Ammon's horn (tissue), 1 donor: ENCODE data around the gene PRPF38B.
A peak's percentile ranks its signal among the peaks of the same experiment; 100 is the strongest.
"Not testable (repeated sequence)": the region's sequence is repeated elsewhere in the genome, so short reads cannot be mapped to it uniquely, and the experiment has no call there.

ENCODE experiments used
- DNase-seq: peaks from one replicate; pipeline ENCODE4 v3.0.0-alpha.2; 2016; ENCODE audit warnings: low spot score

Gene PRPF38B, protein sequence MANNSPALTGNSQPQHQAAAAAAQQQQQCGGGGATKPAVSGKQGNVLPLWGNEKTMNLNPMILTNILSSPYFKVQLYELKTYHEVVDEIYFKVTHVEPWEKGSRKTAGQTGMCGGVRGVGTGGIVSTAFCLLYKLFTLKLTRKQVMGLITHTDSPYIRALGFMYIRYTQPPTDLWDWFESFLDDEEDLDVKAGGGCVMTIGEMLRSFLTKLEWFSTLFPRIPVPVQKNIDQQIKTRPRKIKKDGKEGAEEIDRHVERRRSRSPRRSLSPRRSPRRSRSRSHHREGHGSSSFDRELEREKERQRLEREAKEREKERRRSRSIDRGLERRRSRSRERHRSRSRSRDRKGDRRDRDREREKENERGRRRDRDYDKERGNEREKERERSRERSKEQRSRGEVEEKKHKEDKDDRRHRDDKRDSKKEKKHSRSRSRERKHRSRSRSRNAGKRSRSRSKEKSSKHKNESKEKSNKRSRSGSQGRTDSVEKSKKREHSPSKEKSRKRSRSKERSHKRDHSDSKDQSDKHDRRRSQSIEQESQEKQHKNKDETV

DNA sequence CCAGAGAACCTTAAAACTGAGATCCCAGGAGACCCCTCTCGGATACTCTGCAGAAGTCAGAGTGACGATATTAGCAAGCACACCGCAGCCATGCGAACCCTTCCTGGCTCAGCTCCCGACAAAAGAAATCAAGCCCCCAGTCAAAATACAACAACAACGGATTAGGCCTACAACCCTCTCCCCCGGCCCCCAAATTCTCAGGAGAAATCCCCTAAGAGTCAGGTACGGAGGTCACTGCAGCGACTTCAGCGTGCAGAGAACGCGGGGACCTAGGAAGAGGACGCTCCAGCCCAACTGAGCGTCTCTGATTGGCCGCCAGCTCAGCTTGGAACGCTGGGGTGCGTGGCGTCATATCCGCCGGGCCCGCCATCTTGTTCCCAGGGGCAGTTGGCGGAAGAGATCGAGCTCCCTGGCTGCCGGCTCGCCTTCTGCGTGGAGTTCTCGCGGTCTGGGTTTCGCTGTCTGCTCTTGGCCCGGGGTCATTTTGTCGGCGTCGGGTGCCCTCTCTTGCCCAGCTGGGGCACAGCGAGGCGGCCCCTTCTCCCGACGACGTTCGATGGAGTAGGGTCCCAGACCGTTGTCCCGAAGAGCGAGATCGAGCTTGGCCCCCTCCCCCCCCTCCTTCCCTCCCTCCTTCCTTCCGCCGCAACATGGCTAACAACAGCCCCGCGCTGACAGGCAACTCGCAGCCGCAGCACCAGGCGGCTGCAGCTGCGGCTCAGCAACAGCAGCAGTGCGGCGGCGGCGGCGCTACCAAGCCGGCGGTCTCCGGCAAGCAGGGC, at the start of gene PRPF38B:
TSS of gene PRPF38B (plus strand) at position 369 of the 782 bp plus-strand sequence. CDS start at position 651, 282 bp downstream.
- peak; percentile 97 for DNase-seq

DNA sequence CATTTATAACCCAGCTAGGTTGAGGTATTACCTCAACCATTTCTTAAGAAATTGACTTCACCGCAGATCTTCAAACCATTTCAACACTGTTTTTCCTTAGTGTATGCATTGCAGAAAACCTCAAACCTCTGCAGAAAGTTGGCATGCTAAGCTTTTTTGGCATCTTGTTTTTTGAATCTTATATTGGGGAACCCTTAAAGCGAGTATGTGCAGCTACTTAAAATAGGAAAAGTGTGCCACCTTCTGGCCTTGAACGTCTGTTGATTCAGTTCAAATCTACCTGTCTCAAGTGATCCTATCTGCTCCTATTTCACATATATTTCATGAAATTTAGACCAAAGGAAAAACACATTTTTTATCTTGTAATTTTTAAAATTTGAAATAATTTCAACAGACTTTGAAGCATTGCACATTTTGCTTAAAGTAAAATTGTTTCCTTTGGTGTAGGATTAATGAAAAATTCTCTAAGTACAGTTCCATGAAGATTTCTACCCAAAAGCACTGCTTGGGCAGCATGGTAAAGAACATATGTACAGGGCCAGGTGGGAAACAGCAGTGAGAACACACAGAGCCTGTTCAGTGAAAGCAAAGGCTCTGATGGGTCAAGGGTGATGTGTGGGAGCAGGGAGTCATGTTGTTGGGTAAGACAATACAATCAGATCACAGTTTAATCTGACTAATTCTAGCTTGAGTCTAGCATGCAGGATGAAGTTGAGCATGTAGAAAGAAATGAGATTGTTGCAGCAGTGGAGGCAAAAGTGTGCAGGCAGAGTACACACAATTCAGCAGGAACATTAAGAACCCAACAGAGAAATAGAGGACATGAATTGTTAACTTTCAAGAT, 48.4 kb upstream of the PRPF38B start:
- DNase-seq, result peak; percentile 84

DNA sequence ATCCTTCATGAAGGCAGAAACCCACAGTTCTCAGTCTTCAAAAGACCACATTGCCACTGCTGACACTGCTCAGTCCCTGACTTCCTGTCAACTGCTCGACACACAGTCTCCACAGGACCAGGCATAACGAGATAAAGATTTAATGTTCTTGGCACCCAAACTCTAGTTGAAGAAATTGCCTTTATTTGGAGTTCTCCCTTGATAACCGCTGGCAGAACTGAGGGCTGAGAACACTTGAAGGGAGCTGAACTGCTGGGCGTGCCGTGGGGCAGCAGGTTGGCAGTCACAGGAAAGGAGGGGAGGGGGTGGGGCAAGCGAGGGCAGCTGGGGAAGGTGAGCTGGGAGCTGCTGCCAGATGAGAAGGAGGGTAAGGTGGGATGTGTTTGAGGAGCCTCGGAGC, 47.1 kb upstream of the PRPF38B start:
- no peak for DNase-seq

DNA sequence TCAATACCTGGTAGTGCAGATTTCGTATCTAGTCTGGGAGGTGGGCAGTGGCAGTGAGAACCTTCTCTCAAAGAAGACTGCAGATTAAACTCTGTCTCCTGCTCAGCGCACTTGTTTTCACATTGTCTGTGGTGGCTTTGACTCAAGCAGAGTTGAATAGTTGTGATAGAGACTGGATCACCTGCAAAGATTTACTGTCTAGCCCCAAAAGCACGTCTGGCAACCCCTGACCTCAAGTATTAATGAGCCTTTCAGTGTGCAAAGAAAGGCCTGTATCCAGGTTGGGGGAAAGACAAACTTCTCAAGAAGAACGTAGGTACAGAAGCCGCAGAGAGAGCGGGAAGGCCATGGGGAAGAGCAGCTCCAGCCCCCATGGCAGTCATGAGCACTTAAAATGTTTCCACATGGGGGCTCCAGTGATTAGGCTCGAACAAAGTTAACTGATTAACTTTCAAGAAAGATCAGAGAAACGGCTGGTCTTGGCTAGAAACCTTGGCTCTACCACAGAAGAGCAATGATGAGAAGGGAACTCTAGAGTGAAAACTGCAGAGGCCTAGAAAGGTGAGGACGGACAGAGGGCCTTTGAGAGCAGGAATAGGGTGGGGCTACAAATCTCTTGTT, 46.4 kb upstream of the PRPF38B start:
- no peak for DNase-seq

DNA sequence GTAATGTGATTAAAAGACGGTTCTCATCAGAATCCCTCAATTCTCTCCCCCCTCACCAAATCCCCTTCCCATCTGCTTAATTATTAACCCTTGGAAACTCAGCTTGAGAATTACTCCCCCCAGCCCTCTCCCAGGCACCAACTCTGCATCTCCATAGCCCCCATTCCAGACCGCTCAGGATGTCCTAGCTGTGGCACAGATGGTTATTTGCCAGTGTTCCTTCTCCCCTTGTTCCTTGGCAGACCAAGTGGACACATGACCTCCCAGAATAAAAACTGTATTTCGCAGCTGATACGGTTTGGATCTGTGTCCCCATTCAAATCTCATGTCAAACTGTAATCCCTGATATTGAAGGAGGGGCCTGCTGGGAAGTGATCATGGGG, 45.9 kb upstream of the PRPF38B start:
- no peak for DNase-seq

DNA sequence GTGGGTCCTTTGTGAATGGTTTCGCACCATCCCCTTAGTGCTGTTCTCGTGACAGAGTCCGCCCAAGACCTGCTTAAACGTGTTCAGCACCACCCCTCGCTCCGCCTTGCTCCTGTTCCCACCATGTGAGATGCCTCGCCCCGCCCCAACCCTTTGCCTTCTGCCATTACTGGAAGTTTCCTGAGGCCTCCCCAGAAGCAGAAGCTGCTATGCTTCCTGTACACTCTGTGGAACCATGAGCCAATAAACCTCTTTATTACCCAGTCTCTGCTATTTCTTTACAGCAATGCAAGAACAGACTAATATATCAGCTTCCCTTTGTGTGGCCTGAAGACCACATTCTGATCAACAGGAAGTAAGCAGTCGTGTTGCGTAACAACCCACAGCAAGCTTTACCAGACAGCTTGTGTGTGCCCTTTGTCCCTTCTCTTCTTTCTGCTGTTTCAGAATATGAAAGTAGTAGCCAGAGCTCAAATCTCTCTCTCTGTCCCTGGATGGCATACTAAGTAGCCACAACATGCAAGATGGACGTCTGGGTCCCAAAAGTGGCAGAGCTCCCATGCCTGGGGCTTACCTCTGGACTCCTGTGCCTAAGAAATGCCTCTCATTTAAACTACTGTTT, 45.4 kb upstream of the PRPF38B start:
- DNase-seq, result peak; percentile 81

DNA sequence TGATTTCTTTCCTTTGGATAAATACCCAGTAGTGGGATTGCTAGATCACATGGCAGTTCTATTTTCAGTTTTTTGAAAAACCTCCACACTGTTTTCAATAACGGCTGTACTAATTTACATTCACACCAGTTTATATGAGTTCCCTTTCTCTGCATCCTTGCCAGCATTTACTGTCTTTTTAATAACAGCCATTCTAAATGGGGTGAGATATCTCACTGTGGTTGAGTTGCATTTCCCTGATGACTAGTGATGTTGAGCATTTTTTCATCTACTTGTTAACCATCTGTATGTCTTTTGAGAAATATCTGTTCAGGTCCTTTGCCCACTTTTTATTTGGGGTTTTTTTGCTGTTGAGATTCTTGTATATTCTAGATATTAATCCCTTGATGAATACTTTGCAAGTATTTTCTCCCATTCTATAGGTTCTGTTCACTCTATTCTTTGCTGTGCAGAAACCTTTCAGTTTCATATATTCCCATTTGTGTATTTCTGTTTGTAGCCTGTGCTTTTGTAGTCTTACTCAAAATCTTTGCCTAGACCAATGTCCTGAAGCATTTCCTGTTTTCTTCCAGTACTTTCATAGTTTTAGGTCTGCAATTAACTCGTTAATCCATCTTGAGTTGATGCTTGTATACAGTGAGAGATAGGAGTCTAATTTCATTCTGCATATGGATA, 38.5 kb upstream of the PRPF38B start:
- DNase-seq, result no peak

DNA sequence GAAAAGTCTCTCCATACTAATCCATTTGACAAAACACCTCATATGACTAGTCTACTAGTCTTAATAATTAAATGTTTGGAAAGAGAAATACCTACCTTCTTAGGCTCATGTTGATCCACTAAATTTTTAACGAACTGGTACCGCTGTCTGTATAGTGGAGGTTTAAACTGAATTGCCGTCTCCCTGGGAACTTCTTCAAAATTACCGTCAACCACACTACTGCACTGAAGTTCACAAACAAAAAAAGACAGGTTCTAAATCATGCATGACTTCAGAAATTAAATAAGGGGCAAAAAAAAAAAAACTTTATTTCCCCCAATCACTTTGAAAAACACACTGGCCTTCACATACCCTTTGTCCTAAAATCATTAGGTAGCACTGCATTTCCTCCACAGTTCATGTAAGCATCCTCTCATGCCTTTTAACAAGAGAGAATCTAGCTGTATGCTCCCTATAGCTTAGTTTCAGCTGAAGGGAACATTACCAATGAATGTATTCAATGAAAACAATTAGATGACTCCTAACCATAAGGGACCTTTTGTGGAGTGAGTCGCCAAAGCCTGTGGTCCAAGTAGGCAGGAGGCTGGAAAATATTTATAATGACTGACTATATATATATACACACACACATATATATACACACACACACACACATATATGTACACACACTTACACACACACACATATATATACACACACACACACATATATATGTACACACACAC, 34.6 kb upstream of the PRPF38B start:
- DNase-seq, result no peak

DNA sequence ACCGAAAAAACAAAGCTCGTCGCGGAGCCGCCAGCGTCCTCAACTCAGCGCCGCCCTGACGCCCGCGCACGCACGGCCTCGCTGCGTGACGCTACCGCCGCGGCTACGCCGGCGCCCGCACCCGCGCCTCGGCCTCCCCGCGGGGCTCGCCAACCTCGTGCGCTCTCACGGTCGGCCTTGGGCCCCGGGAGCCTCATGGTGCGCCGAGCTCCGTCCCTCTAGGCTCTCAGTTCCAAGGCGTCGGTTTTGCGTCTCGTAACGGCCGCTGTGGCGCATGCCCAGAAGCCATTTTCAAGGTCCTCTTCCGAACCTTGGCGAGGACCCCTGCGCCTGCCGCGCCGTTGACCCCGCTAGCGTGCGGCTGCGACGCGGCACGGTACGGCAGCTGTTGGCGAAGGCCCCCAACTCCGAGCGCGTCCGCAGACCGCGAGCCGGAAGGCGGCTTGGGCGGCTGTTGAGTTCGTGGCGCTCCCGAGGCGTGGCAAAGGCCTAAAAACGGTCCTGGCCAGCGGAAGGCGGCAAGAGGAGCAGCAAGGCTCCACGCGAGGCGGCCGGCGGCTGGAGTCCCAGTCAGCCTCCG, 31.0 kb upstream of the PRPF38B start, which contains the start of gene HENMT1:
TSS of gene HENMT1 (minus strand) at position 64 of the 580 bp plus-strand sequence. CDS start 1,209 bp downstream, outside the sequence.
- peak; percentile 52 for DNase-seq

DNA sequence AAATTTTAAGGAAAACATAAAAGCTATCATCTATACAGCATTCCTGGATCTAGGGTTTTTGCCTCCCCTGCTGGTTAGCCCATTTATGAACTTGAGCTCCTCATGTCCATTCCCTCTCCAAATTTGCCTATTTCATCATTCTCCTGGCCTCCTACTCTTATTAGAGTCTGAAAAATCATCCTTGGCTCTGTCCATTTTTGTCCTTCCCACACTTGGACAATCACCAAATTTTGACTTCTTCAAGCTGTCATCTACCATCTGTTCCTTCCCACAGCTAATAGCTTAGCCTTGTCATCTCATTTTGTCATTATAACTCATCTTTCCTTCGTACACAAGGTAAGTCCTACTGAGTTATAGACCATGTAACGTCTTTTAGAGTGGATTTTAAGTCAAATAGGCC, 29.0 kb upstream of the PRPF38B start:
- DNase-seq, result no peak

DNA sequence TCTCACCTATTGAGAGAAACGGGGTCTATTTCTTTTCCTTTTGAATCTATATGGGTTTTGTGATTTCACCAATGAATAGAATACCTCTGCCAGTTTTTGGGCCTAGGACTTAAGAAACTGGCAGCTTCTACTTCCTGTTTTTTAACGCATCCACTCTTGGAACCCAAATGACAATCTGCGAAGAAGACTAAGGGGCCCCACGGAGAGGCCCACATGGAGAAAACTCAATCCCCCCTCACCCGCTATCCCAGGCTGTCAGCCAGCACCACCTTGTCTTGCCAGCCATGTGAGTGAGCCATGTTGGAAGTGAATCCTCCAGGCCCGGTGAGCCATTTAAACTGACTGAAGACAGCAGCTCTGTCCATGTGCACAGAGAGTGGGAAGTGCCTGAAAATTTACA, 27.6 kb upstream of the PRPF38B start:
- DNase-seq, result no peak

DNA sequence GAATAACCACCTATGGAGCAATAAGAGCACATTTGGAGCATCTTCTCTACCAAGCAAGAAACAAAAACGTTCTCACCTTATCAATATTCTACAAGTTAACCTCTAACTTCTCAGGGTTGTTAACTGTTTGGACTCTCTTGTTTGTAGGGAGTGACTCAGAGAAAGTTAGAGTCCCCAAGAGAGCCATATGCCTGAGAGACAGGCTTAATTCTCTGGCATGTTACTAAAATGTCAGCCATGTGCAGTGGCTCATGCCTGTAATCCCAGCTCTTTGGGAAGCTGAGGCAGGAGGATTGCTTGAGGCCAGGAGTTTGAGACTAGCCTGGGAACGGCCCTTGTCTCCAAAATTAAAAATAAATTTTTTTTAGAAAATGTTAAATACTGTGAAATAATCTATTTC, 27.0 kb upstream of the PRPF38B start:
- no peak for DNase-seq

DNA sequence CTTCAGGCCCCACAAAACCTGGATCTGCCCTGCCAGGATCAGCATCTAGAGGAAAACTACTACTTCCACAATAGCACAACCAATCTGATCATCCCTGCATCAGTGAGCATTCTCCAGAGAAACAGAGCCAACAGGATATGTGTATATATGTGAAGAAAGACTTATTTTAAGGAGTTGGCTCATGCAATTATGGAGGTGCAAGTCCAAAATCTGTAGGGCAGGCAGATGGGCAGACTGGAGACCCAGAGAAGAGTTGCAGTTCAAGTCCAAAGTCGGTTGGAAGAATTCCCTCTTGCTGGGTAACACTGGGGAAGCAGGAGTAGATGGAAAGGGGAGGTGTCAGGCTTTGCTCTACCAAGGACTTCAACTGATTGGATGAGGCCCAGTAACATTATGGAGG, 26.3 kb upstream of the PRPF38B start:
- no peak for DNase-seq

DNA sequence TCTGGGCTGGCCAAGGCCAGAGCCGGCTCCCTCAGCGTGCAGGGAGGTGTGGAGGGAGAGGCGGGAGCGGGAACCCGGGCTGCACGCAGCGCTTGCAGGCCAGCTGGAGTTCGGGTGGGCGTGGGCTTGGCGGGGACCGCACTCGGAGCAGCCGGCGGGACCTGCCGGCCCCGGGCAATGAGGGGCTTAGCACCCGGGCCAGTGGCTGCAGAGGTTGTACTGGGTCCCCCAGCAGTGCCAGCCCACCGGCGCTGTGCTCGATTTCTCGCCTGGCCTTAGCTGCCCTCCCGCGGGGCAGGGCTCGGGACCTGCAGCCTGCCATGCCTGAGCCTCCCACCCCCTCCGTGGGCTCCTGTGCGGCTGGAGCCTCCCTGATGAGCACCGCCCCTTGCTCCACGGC, 24.7 kb upstream of the PRPF38B start:
- not testable (repeated sequence) for DNase-seq

DNA sequence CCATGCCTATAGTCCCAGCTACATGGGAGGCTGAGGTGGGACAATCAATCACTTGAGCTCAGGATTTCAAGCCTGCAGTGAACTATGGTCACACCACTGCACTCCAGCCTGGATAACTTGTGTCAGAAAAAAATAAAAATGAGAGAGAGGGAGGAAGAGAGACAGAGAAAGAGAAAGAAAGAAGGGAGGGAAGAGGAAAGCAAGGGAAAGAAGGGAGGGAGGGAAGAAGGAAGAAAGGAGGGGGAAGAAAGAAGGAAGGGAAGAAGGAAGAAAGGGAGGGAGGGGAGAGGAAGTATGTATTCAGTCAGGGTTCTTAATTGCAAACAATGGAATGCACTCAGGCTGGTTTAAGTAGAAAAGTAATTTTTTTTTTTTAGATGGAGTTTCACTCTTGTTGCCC, 23.3 kb upstream of the PRPF38B start:
- no peak for DNase-seq

DNA sequence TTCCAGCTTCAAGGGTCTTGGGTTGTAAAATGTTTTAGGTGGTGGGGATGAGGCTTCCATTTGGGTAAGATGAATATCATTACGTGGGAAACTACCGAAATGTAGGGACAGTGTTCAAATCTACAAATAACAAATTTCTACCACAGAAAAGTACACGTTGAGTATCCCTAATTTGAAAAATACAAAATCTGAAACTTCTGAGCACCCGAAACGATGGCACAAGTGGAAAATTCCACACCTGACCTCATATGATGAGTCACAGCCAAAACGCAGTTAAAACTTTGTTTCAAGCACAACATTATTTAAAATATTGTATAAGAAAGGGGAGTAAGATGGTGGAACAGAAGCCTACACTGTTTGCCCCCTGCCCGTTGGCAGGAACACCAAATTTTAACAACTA, 22.4 kb upstream of the PRPF38B start:
- DNase-seq, result no peak

DNA sequence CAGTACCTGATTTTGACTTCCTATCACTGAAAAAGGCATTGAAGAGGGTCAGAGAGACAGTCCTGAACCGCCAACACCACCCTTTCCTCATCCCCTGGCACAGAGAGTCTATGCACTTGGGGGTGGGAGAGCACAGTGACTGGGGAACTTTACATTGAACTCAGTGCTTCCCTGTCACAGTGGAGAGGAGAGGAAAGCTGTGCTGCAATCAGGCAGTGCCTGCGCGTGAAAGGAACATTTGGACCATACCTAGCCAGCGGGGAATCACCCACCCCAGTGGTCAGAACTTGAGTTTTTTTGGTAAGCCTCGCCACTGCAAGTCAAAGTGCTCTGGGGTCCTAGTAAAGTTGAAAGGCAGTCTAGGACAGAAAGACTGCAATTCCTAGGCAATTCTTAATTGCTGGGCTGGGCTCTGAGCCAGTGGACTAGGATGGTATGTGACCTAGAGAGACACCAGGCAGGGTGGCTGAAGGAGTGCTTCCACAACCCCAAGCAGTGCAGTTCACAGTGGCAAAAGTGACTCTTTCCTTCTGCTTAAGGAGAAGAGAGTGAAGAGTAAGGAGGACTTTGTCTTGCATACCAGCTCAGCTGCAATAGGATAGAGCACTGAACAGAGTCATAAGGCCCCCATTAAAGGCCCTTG, 21.9 kb upstream of the PRPF38B start:
- DNase-seq, result no peak

DNA sequence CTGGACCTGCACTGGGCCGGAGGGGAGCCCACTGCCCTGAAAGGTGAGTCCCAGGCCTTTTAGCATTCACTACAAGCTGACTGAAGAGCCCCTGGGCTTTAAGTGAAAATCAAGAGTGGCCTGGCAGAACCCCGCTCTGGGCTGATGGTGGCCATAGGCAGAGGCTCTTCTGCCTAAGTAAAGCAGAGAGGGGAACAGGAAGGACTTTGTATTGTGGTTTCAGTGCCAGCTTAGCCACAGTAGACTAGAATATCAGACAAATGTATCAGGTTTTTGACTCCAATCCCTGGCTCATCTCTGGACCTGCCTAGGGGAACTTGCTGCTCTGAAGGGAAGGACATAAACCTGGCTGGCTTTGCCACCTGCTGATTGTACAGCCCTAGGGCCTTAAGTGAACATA, 21.0 kb upstream of the PRPF38B start:
- DNase-seq, result no peak

DNA sequence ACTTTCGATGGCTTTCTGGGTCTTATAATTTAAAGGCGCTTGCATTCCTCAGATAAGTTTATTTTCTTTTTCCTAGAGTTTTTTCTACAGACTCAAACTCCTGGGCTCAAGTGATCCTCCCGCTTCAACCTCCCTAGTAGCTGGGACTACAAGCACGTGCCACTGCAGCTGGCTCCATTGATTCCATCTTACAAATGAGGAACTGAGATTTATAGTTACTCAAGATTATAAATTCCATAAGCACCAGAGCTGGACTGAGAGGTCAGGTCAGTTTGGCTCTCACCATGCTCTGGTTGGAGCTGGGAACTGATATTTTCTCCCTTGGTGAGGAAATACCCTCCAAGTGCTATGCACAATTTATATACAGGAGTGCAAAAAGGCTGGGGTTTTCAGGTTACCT, 13.4 kb upstream of the PRPF38B start:
- no peak for DNase-seq
